HL-60 (cell line): ENCODE measurements around the gene SVIL.

Experiments used
- DNase-seq, 2 experiments: peaks; one replicate each; pipeline ENCODE4 v3.0.0-alpha.2; 2010 to 2020; ENCODE audit warnings: low read depth in 1 of 2, low spot score in 1 of 2
- H3K27ac ChIP-seq: fragments of 250-450 bp; sonication (Bioruptor Pico); replicated peaks from 2 replicates; pipeline ENCODE4 v1.5.1; 2020; ENCODE audit warnings: mild to moderate bottlenecking, moderate library complexity
- H3K27me3 ChIP-seq: fragments of 250-450 bp; sonication (Bioruptor Pico); 2 replicates; pipeline ENCODE4 v1.5.1; 2021; ENCODE audit warnings: mild to moderate bottlenecking, moderate library complexity; ENCODE audit not compliant: insufficient read depth, poor library complexity, severe bottlenecking
- H3K4me3 ChIP-seq: replicated peaks from 2 replicates; pipeline ENCODE4 v1.5.1; 2011; ENCODE audit warnings: mild to moderate bottlenecking, control low read depth, low read length; ENCODE audit not compliant: insufficient read depth
- GABPA ChIP-seq: IDR thresholded peaks from 2 replicates; pipeline ENCODE4 v1.6.1; 2012; ENCODE audit warnings: low read depth
- POLR2AphosphoS5 ChIP-seq: IDR thresholded peaks from 2 replicates; pipeline ENCODE4 v1.6.1; 2012; ENCODE audit warnings: low read depth
- SPI1 ChIP-seq: IDR thresholded peaks from 2 replicates; pipeline ENCODE4 v1.6.1; 2012; ENCODE audit warnings: low read depth, mild to moderate bottlenecking, borderline replicate concordance
- TF ChIP-seq, protein P1 (sequence below): IDR thresholded peaks from 2 replicates; pipeline ENCODE4 v1.6.1; 2012; ENCODE audit warnings: low read depth; ENCODE audit not compliant: insufficient replicate concordance
- TF ChIP-seq, protein P2 (sequence below): IDR thresholded peaks from one replicate; pipeline ENCODE4 v1.5.1; 2011; ENCODE audit warnings: low read length, control low read depth, inconsistent platforms; ENCODE audit not compliant: insufficient read depth

The SVIL gene

GRCh38 chr10:29435809-29436501 lies 198.8 kb downstream of the SVIL start:
- Histone ChIP-seq H3K4me3 (no peak overlapping the region), H3K27me3 (no peaks in the 10 kb centered on the region), H3K27ac (no peak overlapping the region)
- TF ChIP-seq, protein P1, sequence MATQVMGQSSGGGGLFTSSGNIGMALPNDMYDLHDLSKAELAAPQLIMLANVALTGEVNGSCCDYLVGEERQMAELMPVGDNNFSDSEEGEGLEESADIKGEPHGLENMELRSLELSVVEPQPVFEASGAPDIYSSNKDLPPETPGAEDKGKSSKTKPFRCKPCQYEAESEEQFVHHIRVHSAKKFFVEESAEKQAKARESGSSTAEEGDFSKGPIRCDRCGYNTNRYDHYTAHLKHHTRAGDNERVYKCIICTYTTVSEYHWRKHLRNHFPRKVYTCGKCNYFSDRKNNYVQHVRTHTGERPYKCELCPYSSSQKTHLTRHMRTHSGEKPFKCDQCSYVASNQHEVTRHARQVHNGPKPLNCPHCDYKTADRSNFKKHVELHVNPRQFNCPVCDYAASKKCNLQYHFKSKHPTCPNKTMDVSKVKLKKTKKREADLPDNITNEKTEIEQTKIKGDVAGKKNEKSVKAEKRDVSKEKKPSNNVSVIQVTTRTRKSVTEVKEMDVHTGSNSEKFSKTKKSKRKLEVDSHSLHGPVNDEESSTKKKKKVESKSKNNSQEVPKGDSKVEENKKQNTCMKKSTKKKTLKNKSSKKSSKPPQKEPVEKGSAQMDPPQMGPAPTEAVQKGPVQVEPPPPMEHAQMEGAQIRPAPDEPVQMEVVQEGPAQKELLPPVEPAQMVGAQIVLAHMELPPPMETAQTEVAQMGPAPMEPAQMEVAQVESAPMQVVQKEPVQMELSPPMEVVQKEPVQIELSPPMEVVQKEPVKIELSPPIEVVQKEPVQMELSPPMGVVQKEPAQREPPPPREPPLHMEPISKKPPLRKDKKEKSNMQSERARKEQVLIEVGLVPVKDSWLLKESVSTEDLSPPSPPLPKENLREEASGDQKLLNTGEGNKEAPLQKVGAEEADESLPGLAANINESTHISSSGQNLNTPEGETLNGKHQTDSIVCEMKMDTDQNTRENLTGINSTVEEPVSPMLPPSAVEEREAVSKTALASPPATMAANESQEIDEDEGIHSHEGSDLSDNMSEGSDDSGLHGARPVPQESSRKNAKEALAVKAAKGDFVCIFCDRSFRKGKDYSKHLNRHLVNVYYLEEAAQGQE = no peak
- no peak for TF ChIP-seq POLR2AphosphoS5
- no peak for TF ChIP-seq SPI1
- no peak for TF ChIP-seq GABPA
- TF ChIP-seq, protein P2, sequence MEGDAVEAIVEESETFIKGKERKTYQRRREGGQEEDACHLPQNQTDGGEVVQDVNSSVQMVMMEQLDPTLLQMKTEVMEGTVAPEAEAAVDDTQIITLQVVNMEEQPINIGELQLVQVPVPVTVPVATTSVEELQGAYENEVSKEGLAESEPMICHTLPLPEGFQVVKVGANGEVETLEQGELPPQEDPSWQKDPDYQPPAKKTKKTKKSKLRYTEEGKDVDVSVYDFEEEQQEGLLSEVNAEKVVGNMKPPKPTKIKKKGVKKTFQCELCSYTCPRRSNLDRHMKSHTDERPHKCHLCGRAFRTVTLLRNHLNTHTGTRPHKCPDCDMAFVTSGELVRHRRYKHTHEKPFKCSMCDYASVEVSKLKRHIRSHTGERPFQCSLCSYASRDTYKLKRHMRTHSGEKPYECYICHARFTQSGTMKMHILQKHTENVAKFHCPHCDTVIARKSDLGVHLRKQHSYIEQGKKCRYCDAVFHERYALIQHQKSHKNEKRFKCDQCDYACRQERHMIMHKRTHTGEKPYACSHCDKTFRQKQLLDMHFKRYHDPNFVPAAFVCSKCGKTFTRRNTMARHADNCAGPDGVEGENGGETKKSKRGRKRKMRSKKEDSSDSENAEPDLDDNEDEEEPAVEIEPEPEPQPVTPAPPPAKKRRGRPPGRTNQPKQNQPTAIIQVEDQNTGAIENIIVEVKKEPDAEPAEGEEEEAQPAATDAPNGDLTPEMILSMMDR = no peak
- DNase-seq = no peak

DNA sequence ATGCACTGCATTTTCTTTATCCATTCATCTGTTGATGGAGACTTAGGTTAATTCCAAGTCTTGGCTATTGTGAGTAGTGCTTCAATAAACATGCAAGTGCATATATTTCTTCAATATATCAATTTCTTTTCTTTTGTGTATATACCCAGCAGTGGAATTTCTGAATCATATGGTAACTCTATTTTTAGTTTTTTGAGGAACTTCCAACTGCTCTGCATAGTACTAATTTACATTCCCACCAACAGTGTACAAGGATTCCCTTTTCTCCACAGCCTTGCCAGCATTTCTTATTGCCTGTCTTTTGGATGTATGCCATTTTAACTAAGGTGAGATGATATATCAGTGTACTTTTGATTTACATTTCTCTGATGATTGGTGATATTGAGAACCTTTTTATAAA lies 200.7 kb downstream of the SVIL start:
- DNase-seq = no peak
- no peak for TF ChIP-seq SPI1
- TF ChIP-seq, protein P2 = no peak
- no peak for TF ChIP-seq GABPA
- no peak for TF ChIP-seq POLR2AphosphoS5
- TF ChIP-seq, protein P1 = no peak
- no peaks in the 10 kb centered on the region for H3K27me3 ChIP-seq
- no peak overlapping the region for H3K27ac ChIP-seq
- H3K4me3 ChIP-seq = no peak overlapping the region

DNA sequence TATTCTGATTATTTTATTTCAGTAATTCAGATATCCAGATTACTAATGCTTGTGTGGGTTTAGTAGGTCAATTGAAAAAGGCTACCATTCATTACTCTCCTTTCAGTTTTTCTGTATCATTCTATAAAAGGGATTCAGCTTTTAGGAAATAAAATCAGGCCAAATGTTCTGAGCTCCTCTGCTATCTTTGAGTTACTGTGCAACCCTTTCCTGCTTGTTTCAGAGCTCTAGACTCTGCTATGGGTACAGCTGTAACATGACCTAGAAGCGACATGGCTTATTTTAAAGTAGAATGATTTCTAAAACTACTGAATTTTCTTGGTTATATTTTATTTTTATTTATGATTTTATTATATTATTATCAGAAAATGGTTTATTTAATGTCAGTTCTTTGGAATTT lies 203.1 kb downstream of the SVIL start:
- no peak for DNase-seq
- Histone ChIP-seq H3K27ac (no peak overlapping the region), H3K27me3 (no peaks in the 10 kb centered on the region), H3K4me3 (no peak overlapping the region)
- TF ChIP-seq GABPA (no peak), SPI1 (no peak), POLR2AphosphoS5 (no peak)
- TF ChIP-seq, protein P2 = no peak
- TF ChIP-seq, protein P1 = no peak
